Hematopoietic multipotent progenitor cell (in vitro differentiated cells): ENCODE measurements around the gene FLOT2. TPM values are rescaled to one million over a fixed set of nuclear protein-coding genes. Genes with fewer than 3 reads are reported as not detected.
"Not testable (repeated sequence)": the region's sequence is repeated elsewhere in the genome, so short reads cannot be mapped to it uniquely, and the experiment has no call there.

ENCODE experiments used
- DNase-seq, 3 donors: peaks; one replicate each; pipeline ENCODE4 v3.0.0-alpha.2; 2011 to 2015; ENCODE audit warnings: low read depth in 2 of 3, low spot score in 2 of 3
- total RNA-seq: library from RNA; depleted of rRNA; stranded (reverse); fragments of >200 nt; gene quantifications from one replicate; pipeline ENCODE4 v1.2.3, GENCODE V29; 2012

Gene FLOT2
- 61.7 TPM for total RNA-seq

GRCh38 chr17:28896884-28897768 lies at the start of gene FLOT2:
Gene FLOT2 (minus strand): TSS chr17:28897733. CDS start chr17:28897574, 159 bp downstream.
- peak; percentile 42 to 60 (median 52) for DNase-seq

GRCh38 chr17:28946239-28946638 lies 48.7 kb upstream of the FLOT2 start:
- DNase-seq, result peak in 1 of 3 donors; percentile 42

DNA sequence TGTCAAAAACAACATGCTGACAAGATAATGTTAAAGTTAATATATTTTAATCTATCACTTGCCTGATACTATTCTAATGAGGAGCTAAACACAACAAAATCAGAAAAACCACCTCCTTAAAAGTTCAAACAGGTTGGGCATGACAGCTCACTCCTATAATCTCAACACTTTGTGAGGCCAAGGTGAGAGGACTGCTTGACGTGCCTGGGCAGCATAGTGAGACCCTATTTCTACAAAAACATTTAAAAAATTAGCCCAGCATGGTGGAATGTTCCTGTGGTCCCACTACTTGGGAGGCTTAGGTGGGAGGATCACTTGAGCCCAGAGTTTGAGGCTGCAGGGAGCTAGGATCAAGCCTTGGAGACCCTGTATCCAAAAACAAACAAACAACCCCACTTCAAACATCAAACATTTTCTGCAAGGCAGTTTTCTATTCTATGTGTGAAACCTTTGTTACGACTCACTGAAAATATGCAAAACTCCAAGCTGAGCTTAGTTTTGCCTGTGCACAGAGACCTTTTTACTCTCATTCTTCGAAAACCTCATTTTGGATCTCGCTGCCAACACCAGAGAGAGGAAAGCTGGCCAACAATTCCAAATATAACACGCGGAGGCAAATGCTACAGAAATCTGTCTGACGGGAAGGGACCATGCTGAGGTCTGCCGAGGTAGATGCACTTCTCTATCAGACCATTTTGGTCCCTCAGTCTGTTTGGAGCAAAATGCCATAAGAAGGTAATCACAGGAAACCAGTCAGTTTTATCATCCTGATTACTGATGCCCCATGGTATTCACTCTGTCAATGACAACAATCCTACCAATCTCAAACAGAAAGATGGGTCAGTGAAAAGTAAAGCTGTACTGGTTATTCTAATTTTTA lies 47.6 kb upstream of the FLOT2 start:
- DNase-seq, result no peak

GRCh38 chr17:28944343-28944742 lies 46.8 kb upstream of the FLOT2 start:
- no peak for DNase-seq

DNA sequence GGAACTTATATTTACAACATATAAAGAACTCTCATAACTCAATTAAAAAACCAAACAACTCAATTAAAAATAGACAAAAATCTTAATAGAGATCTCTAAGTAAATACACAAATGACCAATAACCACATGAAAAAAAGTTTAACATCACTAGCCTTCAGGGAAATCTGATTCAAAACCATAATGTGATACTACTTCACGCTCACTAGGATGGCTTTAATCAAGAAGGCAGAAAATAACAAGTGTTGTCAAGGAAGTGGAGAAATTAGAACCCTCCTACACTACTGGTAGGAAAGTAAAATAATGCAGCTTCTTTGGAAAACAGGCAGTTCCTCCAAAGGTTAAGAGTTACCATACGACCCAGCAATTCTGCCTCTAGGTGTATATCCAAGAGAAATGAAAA lies 45.4 kb upstream of the FLOT2 start:
- DNase-seq, result no peak

DNA sequence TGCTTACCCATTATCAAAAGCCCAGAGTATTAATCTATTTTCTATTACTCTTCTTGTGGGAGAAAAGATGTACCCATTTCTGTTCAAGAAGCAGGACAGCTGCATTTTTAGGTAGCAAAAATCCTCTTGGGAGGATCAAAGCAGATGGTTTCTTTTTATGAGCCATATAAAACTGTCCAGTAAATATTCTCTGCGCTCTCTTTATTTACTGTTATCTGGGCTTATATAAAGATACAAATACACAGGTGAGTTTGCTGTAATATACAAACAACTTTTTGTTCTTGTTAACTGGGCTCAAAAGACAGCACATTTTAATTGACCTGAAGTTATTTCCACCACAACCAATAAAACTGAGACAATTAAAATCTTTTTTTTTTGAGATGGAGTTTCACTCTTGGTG lies 43.7 kb upstream of the FLOT2 start:
- DNase-seq, result no peak

DNA sequence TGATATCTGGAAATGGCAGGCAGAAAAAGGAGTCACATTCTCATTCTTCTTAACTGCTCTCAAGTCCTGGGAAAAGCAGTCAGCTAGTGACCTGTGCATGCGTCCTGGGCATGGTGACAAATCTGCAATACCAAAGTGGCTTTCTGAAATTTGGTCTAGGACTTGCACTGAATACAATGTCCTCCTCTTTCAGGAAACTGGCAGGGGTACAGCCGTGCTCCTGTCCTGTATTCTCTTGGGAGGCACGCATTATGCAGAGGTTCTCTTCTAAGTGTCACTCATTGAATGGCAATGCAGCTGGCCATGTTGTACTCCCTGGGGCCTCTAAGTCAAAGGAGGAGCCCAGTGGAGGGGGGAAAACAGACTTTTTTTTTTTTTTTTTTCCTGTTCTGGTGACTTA lies 43.1 kb upstream of the FLOT2 start:
- no peak for DNase-seq

GRCh38 chr17:28940142-28940541 lies 42.6 kb upstream of the FLOT2 start:
- no peak for DNase-seq

DNA sequence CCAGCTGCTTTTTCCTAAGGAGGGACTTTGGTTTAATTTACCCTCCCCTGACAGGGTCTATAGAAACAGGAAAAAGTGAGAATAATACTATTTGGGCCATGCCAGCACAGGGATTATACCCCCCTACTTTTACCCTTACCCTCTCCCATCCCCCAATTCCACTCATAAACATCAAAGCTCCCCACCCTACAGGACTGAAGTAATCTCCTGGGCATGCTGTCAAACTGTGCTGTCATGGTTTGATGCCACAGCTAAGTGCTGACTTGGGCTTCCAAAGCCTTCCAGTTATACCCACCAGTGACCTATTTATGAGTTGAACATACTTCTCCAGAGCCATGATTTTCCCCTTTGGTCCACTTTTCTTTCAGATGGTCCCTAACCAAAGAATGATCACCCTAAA lies 41.0 kb upstream of the FLOT2 start:
- DNase-seq, result no peak

- DNase-seq, result no peak
These were observed 39.7 kb upstream of the FLOT2 start for GRCh38 chr17:28937044-28937729.

- DNase-seq, result no peak
These were observed 38.4 kb upstream of the FLOT2 start for GRCh38 chr17:28935744-28936460.

DNA sequence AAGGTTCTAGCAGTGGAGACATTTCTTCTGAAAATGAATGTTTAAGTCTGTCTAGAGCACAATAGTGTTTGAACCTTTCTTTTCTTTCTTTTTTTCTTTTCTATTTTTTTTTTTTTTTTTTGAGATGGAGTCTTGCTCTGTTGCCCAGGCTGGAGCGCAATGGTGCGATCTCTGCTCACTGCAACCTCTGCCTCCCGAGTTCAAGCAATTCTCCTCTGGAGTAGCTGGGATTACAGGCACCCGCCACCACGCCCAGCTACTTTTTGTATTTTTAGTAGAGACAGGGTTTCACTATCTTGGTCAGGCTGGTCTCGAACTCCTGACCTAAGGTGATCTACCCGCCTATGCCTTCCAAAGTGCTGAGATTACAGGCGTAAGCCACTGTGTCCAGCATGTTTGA lies 37.0 kb upstream of the FLOT2 start:
- not testable (repeated sequence) for DNase-seq

- no peak for DNase-seq
These were observed 32.3 kb upstream of the FLOT2 start for GRCh38 chr17:28929787-28930186.

- no peak for DNase-seq
These were observed 30.5 kb upstream of the FLOT2 start for GRCh38 chr17:28928061-28928460.

GRCh38 chr17:28926786-28927185 lies 29.3 kb upstream of the FLOT2 start:
- DNase-seq, result no peak

GRCh38 chr17:28926366-28926765 lies 28.8 kb upstream of the FLOT2 start:
- no peak for DNase-seq

GRCh38 chr17:28925912-28926365 lies 28.4 kb upstream of the FLOT2 start:
- peak; percentile 48 to 96 (median 91) for DNase-seq

DNA sequence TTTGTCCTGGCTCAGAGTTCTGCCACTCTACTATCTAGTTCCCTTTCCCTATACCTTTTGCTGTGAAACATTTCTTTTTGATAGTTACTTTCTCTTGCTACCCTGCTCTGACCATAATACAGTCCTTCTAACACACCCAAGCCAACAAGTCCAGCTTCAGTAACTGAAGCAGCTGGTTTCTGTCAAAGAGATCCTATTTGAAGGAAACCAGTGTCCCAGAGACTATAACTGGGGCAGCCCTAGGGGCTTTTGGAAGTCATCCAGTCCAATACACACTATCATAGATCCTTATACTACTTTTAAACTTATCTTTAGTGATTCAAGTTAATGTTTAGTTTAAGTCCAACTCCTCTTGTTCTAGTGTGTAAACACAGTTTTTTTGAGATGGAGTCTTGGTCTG lies 22.7 kb upstream of the FLOT2 start:
- DNase-seq, result no peak

- no peak for DNase-seq
These were observed 20.8 kb upstream of the FLOT2 start for GRCh38 chr17:28918295-28918694.

GRCh38 chr17:28917465-28917864 lies 19.9 kb upstream of the FLOT2 start:
- no peak for DNase-seq
